ENCODE results near the gene ARHGEF2.

The ARHGEF2 gene

GRCh38 chr1:155970531-155971167 lies 7.7 kb downstream of the ARHGEF2 start:
- DNase-seq = no peak

GRCh38 chr1:155969377-155969791 lies 9.0 kb downstream of the ARHGEF2 start:
- no peak for DNase-seq

- no peak for DNase-seq
Measured at GRCh38 chr1:155968670-155969069, 9.7 kb downstream of the ARHGEF2 start.

- no peak for DNase-seq
Measured at GRCh38 chr1:155968051-155968400, 10.3 kb downstream of the ARHGEF2 start.

- DNase-seq = no peak
Measured at GRCh38 chr1:155967341-155968050, 10.9 kb downstream of the ARHGEF2 start.

- DNase-seq = no peak
Measured at GRCh38 chr1:155966750-155967149, 11.6 kb downstream of the ARHGEF2 start.

- no peak for DNase-seq
Measured at GRCh38 chr1:155966135-155966534, 12.2 kb downstream of the ARHGEF2 start.

GRCh38 chr1:155964193-155964592 lies 14.2 kb downstream of the ARHGEF2 start:
- no peak for DNase-seq

GRCh38 chr1:155962599-155963211 lies 15.6 kb downstream of the ARHGEF2 start:
- no peak for DNase-seq

- DNase-seq = no peak
Measured at GRCh38 chr1:155961937-155962336, 16.4 kb downstream of the ARHGEF2 start.

- DNase-seq = no peak
Measured at GRCh38 chr1:155960081-155960745, 18.1 kb downstream of the ARHGEF2 start.

GRCh38 chr1:155957411-155957915 lies 20.9 kb downstream of the ARHGEF2 start:
- DNase-seq = no peak

GRCh38 chr1:155954645-155955044 lies 23.7 kb downstream of the ARHGEF2 start:
- no peak for DNase-seq

- no peak for DNase-seq
Measured at GRCh38 chr1:155952505-155952890, 25.8 kb downstream of the ARHGEF2 start.

- DNase-seq = no peak
Measured at GRCh38 chr1:155951753-155952504, 26.4 kb downstream of the ARHGEF2 start.

- no peak for DNase-seq
Measured at GRCh38 chr1:155950829-155951228, 27.5 kb downstream of the ARHGEF2 start.

- DNase-seq = no peak
Measured at GRCh38 chr1:155947741-155948140, 30.6 kb downstream of the ARHGEF2 start.

GRCh38 chr1:155947292-155947691 lies 31.1 kb downstream of the ARHGEF2 start:
- no peak for DNase-seq

- DNase-seq = no peak
Measured at GRCh38 chr1:155946633-155947219, 31.6 kb downstream of the ARHGEF2 start.

- DNase-seq = no peak
Measured at GRCh38 chr1:155944444-155944799, 33.9 kb downstream of the ARHGEF2 start.

- no peak for DNase-seq
Measured at GRCh38 chr1:155942578-155943141, 35.7 kb downstream of the ARHGEF2 start.
